Progenitor cell of endocrine pancreas (in vitro differentiated cells): ENCODE measurements around the gene ATOH8. TPM values are rescaled to one million over a fixed set of nuclear protein-coding genes. Genes with fewer than 3 reads are reported as not detected.

Source experiments
- DNase-seq: peaks from one replicate; pipeline ENCODE4 v3.0.0; 2021; ENCODE audit warnings: low spot score; ENCODE audit not compliant: unreplicated experiment
- H3K27ac Mint-ChIP-seq: 2 replicates; pipeline ENCODE4 v1.8.0; 2021; ENCODE audit warnings: mild to moderate bottlenecking, moderate library complexity, mixed read lengths
- H3K27me3 Mint-ChIP-seq: 2 replicates; pipeline ENCODE4 v1.8.0; 2021; ENCODE audit warnings: mixed read lengths
- H3K36me3 Mint-ChIP-seq: 2 replicates; pipeline ENCODE4 v1.8.0; 2022; ENCODE audit warnings: mixed read lengths; ENCODE audit not compliant: insufficient read depth
- H3K4me1 Mint-ChIP-seq: 2 replicates; pipeline ENCODE4 v1.8.0; 2021; ENCODE audit warnings: low read depth, mixed read lengths
- H3K4me3 Mint-ChIP-seq: 2 replicates; pipeline ENCODE4 v1.8.0; 2021; ENCODE audit warnings: low read depth, mild to moderate bottlenecking, moderate library complexity, mixed read lengths
- H3K9me3 Mint-ChIP-seq: 2 replicates; pipeline ENCODE4 v1.8.0; 2021; ENCODE audit warnings: low read depth, mixed read lengths
- total RNA-seq: library from RNA; stranded (reverse); gene quantifications from 2 replicates; pipeline ENCODE4 v1.2.1, GENCODE V29; 2021
- TF ChIP-seq, protein P1 (sequence below): fragments of 200-600 bp; sonication (generic); IDR thresholded peaks from one replicate; pipeline ENCODE4 v1.5.0; 2021; ENCODE audit warnings: antibody characterized with exemption, mild to moderate bottlenecking; ENCODE audit not compliant: unreplicated experiment

The ATOH8 gene
- total RNA-seq, 1 donor from 2014 or later, result 1.3 TPM

DNA sequence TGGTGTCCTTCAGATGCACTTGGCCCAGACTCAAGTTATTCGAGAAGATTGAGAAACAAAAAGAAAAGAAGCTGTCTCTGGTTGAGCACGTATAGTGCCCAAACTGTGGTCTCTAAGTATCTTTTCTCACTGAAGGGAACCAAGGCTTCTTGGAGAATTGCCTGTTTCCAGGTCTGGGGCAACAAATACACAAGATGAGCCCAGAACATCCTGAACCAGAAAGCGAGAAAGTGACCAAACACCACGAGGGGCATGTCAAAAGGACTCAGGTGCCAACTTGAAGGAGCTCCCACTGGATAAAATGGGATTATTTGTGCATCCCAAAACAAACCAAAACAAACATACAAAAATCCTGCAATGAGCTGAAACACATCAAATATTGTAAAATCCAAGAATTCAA lies 13.6 kb upstream of the ATOH8 start:
- Mint-ChIP-seq H3K9me3 (no peaks in the 10 kb centered on the region), H3K27me3 (peaks cover 26% of the 10 kb centered on the region), H3K27ac (no peak overlapping the region)

DNA sequence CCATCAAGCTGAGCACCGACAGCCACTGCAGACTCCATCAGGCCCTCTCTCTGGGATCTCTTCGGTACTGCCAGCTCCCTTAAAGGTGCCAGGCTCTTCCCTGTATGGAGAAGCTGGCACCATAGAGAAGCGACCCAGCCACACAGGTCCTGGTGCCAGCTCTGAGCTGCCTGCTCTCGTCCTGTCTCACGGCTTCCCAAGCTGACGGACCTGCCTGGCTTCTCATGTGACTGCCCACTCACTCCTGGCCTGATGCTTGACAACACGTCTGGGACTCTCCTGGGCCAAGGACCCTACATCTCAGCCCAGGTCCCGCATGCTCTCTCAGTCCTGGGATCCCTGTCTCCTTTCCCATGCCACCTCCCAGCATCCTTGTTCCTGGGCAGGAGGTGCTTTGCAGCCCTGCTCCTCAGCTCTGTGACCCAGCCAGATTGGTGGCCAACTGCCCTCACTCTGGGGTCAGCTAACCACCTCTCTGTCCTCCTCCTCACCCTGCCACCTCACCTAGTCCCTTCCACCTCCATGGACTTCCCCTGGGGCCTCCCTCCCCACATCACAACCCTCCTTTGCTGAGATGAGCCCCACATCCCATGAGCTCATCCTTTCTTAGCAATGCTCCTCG lies 12.5 kb upstream of the ATOH8 start:
- peak overlapping the region; percentile 71 for H3K27ac Mint-ChIP-seq
- H3K36me3 Mint-ChIP-seq, result no peaks in the 10 kb centered on the region
- H3K4me3 Mint-ChIP-seq, result no peak overlapping the region
- TF ChIP-seq, protein P1, sequence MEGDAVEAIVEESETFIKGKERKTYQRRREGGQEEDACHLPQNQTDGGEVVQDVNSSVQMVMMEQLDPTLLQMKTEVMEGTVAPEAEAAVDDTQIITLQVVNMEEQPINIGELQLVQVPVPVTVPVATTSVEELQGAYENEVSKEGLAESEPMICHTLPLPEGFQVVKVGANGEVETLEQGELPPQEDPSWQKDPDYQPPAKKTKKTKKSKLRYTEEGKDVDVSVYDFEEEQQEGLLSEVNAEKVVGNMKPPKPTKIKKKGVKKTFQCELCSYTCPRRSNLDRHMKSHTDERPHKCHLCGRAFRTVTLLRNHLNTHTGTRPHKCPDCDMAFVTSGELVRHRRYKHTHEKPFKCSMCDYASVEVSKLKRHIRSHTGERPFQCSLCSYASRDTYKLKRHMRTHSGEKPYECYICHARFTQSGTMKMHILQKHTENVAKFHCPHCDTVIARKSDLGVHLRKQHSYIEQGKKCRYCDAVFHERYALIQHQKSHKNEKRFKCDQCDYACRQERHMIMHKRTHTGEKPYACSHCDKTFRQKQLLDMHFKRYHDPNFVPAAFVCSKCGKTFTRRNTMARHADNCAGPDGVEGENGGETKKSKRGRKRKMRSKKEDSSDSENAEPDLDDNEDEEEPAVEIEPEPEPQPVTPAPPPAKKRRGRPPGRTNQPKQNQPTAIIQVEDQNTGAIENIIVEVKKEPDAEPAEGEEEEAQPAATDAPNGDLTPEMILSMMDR, result no peak
- peaks cover 34% of the 10 kb centered on the region for H3K27me3 Mint-ChIP-seq
- DNase-seq, result no peak
- H3K9me3 Mint-ChIP-seq, result no peaks in the 10 kb centered on the region
- H3K4me1 Mint-ChIP-seq, result peaks cover 20% of the 10 kb centered on the region

More for the DNA sequence above, 13.6 kb upstream of the ATOH8 start:
- H3K36me3 Mint-ChIP-seq, result no peaks in the 10 kb centered on the region
- DNase-seq, result no peak
- H3K4me3 Mint-ChIP-seq, result no peak overlapping the region
- peaks cover 20% of the 10 kb centered on the region for H3K4me1 Mint-ChIP-seq
- TF ChIP-seq, protein P1, result no peak

DNA sequence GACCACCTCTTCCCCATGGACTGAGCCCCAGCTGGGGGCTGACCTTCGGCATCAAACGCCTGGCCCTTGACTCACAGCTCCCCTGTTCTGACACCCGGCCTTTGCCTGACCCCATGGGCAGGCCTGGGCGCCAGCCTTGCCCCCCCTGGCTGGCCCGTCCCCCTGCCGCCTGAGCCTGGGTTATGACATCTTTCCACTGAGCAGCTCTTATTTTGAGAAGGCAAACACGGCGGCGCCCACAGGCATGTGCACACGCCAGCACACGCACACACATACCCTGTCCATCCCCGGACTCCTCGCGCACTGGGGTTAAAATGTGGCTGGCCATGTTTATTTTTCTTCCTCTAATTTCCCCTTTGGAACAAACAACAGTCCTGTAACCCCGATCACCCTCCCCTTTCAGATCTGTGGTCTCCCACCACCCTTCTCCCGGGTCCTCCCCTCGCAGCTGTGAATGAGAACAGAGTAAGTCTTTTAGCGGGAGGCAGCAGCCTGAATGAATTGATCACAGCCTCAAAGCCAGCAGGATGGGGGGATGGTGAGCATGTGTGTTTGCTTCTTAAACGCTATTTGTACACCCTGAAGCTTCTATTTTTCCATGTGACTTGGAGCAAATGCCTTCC lies 11.8 kb upstream of the ATOH8 start:
- Mint-ChIP-seq H3K27me3 (peaks cover 35% of the 10 kb centered on the region), H3K4me1 (peaks cover 20% of the 10 kb centered on the region), H3K9me3 (no peaks in the 10 kb centered on the region), H3K36me3 (no peaks in the 10 kb centered on the region), H3K27ac (peak overlapping the region; percentile 92), H3K4me3 (peak overlapping the region; percentile 43)
- no peak for DNase-seq
- TF ChIP-seq, protein P1, result no peak

DNA sequence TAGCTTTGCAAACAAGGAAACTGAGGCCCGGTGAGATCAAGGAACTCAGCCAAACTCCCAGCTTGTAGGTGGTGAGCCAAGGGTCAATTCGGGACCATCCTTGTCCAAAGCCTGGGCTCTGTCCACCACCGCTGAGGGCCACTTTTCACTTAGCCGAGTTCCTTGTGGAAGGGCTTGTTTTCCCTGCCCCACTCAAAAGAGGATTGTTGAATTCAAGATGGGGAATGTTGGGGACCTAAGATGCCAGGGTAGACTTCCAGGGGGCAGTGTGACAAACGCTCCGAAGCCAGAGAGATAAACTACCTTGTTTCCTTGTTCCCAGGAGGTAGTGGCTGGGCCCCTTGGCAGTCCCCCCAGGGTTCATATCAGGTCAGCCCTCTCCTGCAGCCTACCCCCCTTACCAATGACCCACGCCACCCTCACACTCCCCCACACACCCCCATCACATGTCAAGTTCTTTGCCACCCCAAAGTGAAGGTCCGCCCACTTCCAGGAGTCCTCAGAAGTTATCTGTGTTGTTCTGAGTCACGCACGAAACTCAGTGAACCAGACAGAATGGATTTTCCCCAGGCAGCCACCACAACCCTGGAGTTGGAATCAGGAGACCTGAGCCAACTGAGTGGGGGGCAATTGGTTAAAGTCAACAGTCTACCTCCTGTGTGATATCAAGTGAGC lies 10.3 kb upstream of the ATOH8 start:
- DNase-seq, result no peak
- no peaks in the 10 kb centered on the region for H3K36me3 Mint-ChIP-seq
- H3K4me1 Mint-ChIP-seq, result peaks cover 20% of the 10 kb centered on the region
- H3K27ac Mint-ChIP-seq, result no peak overlapping the region
- TF ChIP-seq, protein P1, result no peak
- H3K4me3 Mint-ChIP-seq, result no peak overlapping the region
- no peaks in the 10 kb centered on the region for H3K9me3 Mint-ChIP-seq
- H3K27me3 Mint-ChIP-seq, result peaks cover 44% of the 10 kb centered on the region

DNA sequence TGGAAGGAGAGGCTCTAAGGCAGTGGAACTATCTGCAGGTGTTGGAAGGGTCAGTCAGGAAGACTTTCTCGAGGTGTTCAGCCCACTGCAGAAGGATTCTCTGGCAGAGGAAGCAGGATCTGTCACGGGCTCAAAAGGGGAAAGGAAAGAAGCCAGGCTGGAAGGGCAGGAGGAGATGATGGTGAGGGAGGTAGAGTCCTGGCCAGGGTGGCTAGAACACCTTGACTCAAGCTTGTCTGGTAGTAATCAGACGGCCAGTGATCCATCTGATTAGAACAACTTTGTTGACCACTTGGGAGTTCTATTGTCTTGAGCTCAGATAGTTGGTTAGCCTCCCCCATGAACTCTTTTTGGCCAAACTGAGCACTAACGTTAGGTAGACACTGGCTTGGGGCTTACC lies 9.7 kb upstream of the ATOH8 start:
- H3K27me3 Mint-ChIP-seq, result peaks cover 49% of the 10 kb centered on the region
- no peaks in the 10 kb centered on the region for H3K36me3 Mint-ChIP-seq
- H3K4me1 Mint-ChIP-seq, result peaks cover 20% of the 10 kb centered on the region
- H3K27ac Mint-ChIP-seq, result no peak overlapping the region
- DNase-seq, result no peak
- TF ChIP-seq, protein P1, result no peak
- H3K4me3 Mint-ChIP-seq, result no peak overlapping the region
- H3K9me3 Mint-ChIP-seq, result no peaks in the 10 kb centered on the region
